ENCODE measurements around the gene RRAGD. TPM values are rescaled to one million over a fixed set of nuclear protein-coding genes. Genes with fewer than 3 reads are reported as not detected.

The RRAGD gene
- total RNA-seq, 1 donor from 2014 or later = 9.8 TPM

- Mint-ChIP-seq H3K27me3 (ENCODE audit: unreplicated experiment) (peaks cover 2% of the 10 kb centered on the region), H3K27ac (ENCODE audit: unreplicated experiment) (no peak overlapping the region), H3K4me3 (ENCODE audit: unreplicated experiment) (no peak overlapping the region), H3K36me3 (ENCODE audit: low read depth, unreplicated experiment) (peaks cover 21% of the 10 kb centered on the region), H3K4me1 (ENCODE audit: unreplicated experiment) (peaks cover 7% of the 10 kb centered on the region), H3K9me3 (ENCODE audit: unreplicated experiment) (no peaks in the 10 kb centered on the region)
- no peak for TF ChIP-seq CTCF (IDR thresholded peaks at IDR 0.05; ENCODE audit: unreplicated experiment)
- no peak for DNase-seq (ENCODE audit: low spot score)
These were observed 72.5 kb downstream of the RRAGD start for GRCh38 chr6:89339565-89339964.

GRCh38 chr6:89335164-89335563 lies 76.9 kb downstream of the RRAGD start:
- Mint-ChIP-seq H3K4me1 (ENCODE audit: unreplicated experiment) (no peaks in the 10 kb centered on the region), H3K27me3 (ENCODE audit: unreplicated experiment) (peaks cover 4% of the 10 kb centered on the region), H3K36me3 (ENCODE audit: low read depth, unreplicated experiment) (peaks cover 19% of the 10 kb centered on the region), H3K27ac (ENCODE audit: unreplicated experiment) (no peak overlapping the region), H3K9me3 (ENCODE audit: unreplicated experiment) (no peaks in the 10 kb centered on the region), H3K4me3 (ENCODE audit: unreplicated experiment) (no peak overlapping the region)
- no peak for TF ChIP-seq CTCF (IDR thresholded peaks at IDR 0.05; ENCODE audit: unreplicated experiment)
- DNase-seq (ENCODE audit: low spot score) = no peak

- no peak for TF ChIP-seq CTCF (IDR thresholded peaks at IDR 0.05; ENCODE audit: unreplicated experiment)
- Mint-ChIP-seq H3K27ac (ENCODE audit: unreplicated experiment) (no peak overlapping the region), H3K4me3 (ENCODE audit: unreplicated experiment) (no peak overlapping the region), H3K27me3 (ENCODE audit: unreplicated experiment) (peaks cover 2% of the 10 kb centered on the region), H3K4me1 (ENCODE audit: unreplicated experiment) (no peaks in the 10 kb centered on the region), H3K36me3 (ENCODE audit: low read depth, unreplicated experiment) (peaks cover 14% of the 10 kb centered on the region), H3K9me3 (ENCODE audit: unreplicated experiment) (no peaks in the 10 kb centered on the region)
- DNase-seq (ENCODE audit: low spot score) = no peak
These were observed 81.2 kb downstream of the RRAGD start for GRCh38 chr6:89330910-89331309.

- H3K36me3 Mint-ChIP-seq (ENCODE audit: low read depth, unreplicated experiment) = peaks cover 14% of the 10 kb centered on the region
- no peak overlapping the region for H3K4me3 Mint-ChIP-seq (ENCODE audit: unreplicated experiment)
These were observed 83.1 kb downstream of the RRAGD start for GRCh38 chr6:89328976-89329375.

GRCh38 chr6:89324304-89324703 lies 87.8 kb downstream of the RRAGD start:
- DNase-seq (ENCODE audit: low spot score) = no peak
- no peak overlapping the region for H3K4me3 Mint-ChIP-seq (ENCODE audit: unreplicated experiment)
- H3K9me3 Mint-ChIP-seq (ENCODE audit: unreplicated experiment) = no peaks in the 10 kb centered on the region
- TF ChIP-seq CTCF (IDR thresholded peaks at IDR 0.05; ENCODE audit: unreplicated experiment) = no peak
- no peak overlapping the region for H3K27ac Mint-ChIP-seq (ENCODE audit: unreplicated experiment)
- H3K4me1 Mint-ChIP-seq (ENCODE audit: unreplicated experiment) = no peaks in the 10 kb centered on the region
- peaks cover 19% of the 10 kb centered on the region for H3K36me3 Mint-ChIP-seq (ENCODE audit: low read depth, unreplicated experiment)
- no peaks in the 10 kb centered on the region for H3K27me3 Mint-ChIP-seq (ENCODE audit: unreplicated experiment)

More at GRCh38 chr6:89328976-89329375, 83.1 kb downstream of the RRAGD start:
- TF ChIP-seq CTCF (IDR thresholded peaks at IDR 0.05; ENCODE audit: unreplicated experiment) = no peak
- no peak for DNase-seq (ENCODE audit: low spot score)
- no peaks in the 10 kb centered on the region for H3K4me1 Mint-ChIP-seq (ENCODE audit: unreplicated experiment)
- peaks cover 2% of the 10 kb centered on the region for H3K27me3 Mint-ChIP-seq (ENCODE audit: unreplicated experiment)
- no peaks in the 10 kb centered on the region for H3K9me3 Mint-ChIP-seq (ENCODE audit: unreplicated experiment)
- H3K27ac Mint-ChIP-seq (ENCODE audit: unreplicated experiment) = no peak overlapping the region

All from endothelial cell (in vitro differentiated cells).